Measurements from ENCODE around the gene ZNF281.

DNA sequence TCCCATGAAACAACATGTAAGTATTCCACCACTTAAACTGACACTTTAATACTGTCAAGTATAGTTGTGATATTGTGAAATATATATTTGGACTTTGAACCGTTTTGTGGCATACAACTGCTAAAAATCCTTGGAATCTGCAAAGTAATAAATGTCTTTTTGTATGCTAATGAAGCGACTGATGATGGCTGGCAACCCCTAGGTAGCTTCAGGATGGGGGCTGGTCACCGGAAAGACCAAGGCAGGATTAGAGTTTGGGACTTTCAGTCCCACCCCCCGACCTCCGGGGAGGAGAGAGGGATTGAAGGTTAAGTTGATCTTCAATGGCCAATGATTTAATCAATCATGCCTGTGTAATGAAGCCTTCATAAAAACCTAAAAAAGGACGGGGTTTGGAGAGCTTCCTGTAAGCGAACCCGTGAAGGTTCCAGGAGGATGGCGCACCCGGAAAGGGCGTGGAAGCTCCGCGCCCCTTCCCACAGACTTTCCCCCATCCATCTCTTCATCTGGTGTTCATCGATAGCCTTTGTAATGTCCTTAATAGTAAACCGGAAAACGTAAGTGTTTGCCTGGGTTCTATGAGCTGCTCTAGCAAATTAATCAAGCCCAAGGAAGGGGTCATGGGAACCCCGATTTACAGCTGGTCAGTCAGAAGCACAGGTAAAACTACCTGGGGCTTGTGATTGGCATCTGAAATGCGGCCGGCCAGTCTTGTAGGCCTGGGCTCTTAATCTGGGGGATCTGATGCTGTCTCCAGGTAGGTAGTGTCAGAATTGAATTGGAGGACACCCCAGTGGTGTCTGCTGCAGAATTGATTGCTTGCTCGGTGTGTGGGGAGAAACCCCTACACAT, 1.8 kb upstream of the ZNF281 start:
- TF ChIP-seq, protein P1, sequence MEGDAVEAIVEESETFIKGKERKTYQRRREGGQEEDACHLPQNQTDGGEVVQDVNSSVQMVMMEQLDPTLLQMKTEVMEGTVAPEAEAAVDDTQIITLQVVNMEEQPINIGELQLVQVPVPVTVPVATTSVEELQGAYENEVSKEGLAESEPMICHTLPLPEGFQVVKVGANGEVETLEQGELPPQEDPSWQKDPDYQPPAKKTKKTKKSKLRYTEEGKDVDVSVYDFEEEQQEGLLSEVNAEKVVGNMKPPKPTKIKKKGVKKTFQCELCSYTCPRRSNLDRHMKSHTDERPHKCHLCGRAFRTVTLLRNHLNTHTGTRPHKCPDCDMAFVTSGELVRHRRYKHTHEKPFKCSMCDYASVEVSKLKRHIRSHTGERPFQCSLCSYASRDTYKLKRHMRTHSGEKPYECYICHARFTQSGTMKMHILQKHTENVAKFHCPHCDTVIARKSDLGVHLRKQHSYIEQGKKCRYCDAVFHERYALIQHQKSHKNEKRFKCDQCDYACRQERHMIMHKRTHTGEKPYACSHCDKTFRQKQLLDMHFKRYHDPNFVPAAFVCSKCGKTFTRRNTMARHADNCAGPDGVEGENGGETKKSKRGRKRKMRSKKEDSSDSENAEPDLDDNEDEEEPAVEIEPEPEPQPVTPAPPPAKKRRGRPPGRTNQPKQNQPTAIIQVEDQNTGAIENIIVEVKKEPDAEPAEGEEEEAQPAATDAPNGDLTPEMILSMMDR (IDR thresholded peaks at IDR 0.05): no peak
- no peak for TF ChIP-seq POLR2A (IDR thresholded peaks at IDR 0.05)

All from esophagus squamous epithelium (tissue), 4 donors.